Activated CD4-positive, alpha-beta T cell treated with anti-CD3 and anti-CD28 coated beads for 36 hours (primary cell): Measurements from ENCODE around the gene MGARP. TPM values are rescaled to one million over a fixed set of nuclear protein-coding genes. Genes with fewer than 3 reads are reported as not detected.
"Not testable (repeated sequence)": the region's sequence is repeated elsewhere in the genome, so short reads cannot be mapped to it uniquely, and the experiment has no call there.

Source experiments
- ATAC-seq: fragments of 200-7000 bp; cut with Tn5 transposase; one replicate; pipeline ENCODE4 v1.10.0; 2021; ENCODE audit warnings: mild to moderate bottlenecking, moderate library complexity
- CTCF ChIA-PET: fragments of 350-600 bp; sonication (Branson Sonifier 250); formaldehyde crosslinking; loops from one replicate; lab custom pipeline; 2021; ENCODE audit warnings: antibody characterized with exemption; lab: Charles Lee
- POLR2A ChIA-PET: fragments of 350-600 bp; sonication (Branson Sonifier 250); formaldehyde crosslinking; loops from one replicate; lab custom pipeline; 2021; ENCODE audit warnings: antibody characterized with exemption, inconsistent platforms; lab: Charles Lee
- DNase-seq: peaks from one replicate; pipeline ENCODE4 v3.0.0-alpha.2; 2020
- H3K27ac Mint-ChIP-seq: one replicate; pipeline ENCODE4 v1.8.0; 2021; ENCODE audit warnings: mixed read lengths
- H3K27me3 Mint-ChIP-seq: one replicate; pipeline ENCODE4 v1.8.0; 2021; ENCODE audit warnings: mixed read lengths
- H3K36me3 Mint-ChIP-seq: one replicate; pipeline ENCODE4 v1.8.0; 2021; ENCODE audit warnings: low read depth, mixed read lengths
- H3K4me1 Mint-ChIP-seq: one replicate; pipeline ENCODE4 v1.8.0; 2021; ENCODE audit warnings: mixed read lengths
- H3K4me3 Mint-ChIP-seq: one replicate; pipeline ENCODE4 v1.8.0; 2021; ENCODE audit warnings: mild to moderate bottlenecking, moderate library complexity, mixed read lengths
- H3K9me3 Mint-ChIP-seq: one replicate; pipeline ENCODE4 v1.8.0; 2021; ENCODE audit warnings: low read depth, mixed read lengths
- intact Hi-C, 2 experiments: fragments of 100-400 bp; cut with DNase I in 1 of 2; cut with micrococcal nuclease in 1 of 2; formaldehyde crosslinking; loops; one replicate each; pipeline versions ENCODE4 v1.14.2 to v1.15.1; 2022 to 2024; cut with DNase I, micrococcal nuclease
- total RNA-seq, 2 experiments: library from RNA; stranded (reverse); gene quantifications; one replicate each; pipeline ENCODE4 v1.2.3, GENCODE V29; 2021

MGARP gene
- total RNA-seq, 2 experiments from 2014 or later = 0.21 to 0.35 TPM

DNA sequence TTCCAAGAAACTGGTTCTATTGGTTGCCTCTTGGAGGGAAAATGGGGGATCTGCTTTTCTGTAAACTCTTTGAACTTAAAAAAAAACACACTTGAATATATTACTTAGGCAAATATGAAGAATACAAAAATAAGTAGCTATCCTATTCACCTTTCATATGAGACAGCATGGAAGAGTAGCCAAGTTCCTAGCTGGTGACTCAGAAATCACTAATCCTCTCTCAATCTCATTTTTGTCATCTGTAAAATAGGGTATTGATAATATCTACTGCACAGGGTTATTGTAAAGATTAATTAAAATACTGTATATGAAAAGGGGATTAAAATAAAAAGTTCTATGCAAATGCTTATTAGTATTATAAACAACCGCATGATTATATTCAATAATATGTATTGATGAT, 12.7 kb downstream of the MGARP start:
- Mint-ChIP-seq H3K4me1 (peaks cover 27% of the 10 kb centered on the region), H3K9me3 (no peaks in the 10 kb centered on the region), H3K36me3 (no peaks in the 10 kb centered on the region), H3K27me3 (no peaks in the 10 kb centered on the region), H3K4me3 (peak overlapping the region; percentile 25), H3K27ac (no peak overlapping the region)
- DNase-seq (no peak), ATAC-seq (no peak)
- POLR2A ChIA-PET = interaction anchor here (1.7 to 2.3 kb wide), 3 partner anchors 29 to 90 kb away, joined by 8 to 12 read pairs (median 8); partner anchors contain the start of genes ELF2 and NAA15
- CTCF ChIA-PET = interaction anchor here (1.7 to 2.8 kb wide), 3 partner anchors 11 to 33 kb away, joined by 6 to 10 read pairs (median 8); partner anchors contain the start of gene NAA15
- intact Hi-C loops = loop anchor here (2.0 to 10.0 kb wide), 4 partner anchors 38 to 1024 kb away; partner anchors contain the start of gene SLC7A11 (in 1 of the 2)

DNA sequence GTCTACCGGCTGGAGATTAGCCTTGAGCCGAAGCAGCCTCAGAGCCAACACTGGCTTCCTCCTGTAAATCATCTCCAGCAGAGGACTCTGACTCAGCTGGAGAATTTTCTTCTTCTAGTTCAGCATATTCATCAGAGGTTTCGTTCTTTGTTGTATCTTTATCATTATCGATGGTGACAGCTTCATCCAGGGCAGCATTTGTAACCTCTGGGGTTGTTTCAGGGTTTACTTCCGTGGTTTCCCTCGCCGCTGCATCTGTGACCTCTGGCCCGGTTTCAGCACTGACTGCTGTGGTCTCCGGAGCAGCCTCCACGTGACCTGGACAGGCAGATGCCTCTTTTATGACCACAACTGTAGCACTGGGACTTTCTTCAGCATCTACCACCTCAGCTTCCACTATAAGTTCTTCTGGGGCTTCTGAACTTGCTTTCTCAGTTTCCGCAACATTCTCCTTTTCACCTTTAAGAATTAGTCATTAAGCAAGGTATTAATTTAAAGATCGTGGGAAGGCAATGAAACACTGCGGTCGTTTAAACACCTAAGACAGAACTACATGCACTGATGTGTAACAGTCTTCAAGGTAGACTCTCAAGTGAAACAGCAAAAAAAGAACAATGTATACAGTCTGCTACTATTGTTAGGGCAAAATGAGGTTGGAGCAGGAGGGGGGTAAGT, 13.3 kb downstream of the MGARP start:
- Mint-ChIP-seq H3K4me1 (peaks cover 27% of the 10 kb centered on the region), H3K27me3 (no peaks in the 10 kb centered on the region), H3K4me3 (peak overlapping the region; percentile 25), H3K9me3 (no peaks in the 10 kb centered on the region), H3K27ac (peak overlapping the region; percentile 81), H3K36me3 (no peaks in the 10 kb centered on the region)
- POLR2A ChIA-PET = interaction anchor here (0.7 to 2.3 kb wide), 6 partner anchors 12 to 235 kb away, joined by 3 to 12 read pairs (median 6); partner anchors contain the start of genes ELF2, NAA15 and NDUFC1
- intact Hi-C loops = loop anchor here (1.0 to 10.0 kb wide), 10 partner anchors 29 to 1024 kb away; partner anchors contain the start of genes NAA15 (in 2 of the 2), NOCT (in 1 of the 2) and SLC7A11 (in 1 of the 2)
- CTCF ChIA-PET = interaction anchor here (0.7 to 2.8 kb wide), 10 partner anchors 11 to 251 kb away, joined by 3 to 10 read pairs (median 4); partner anchors contain the start of genes MGARP, NAA15 and NOCT
- ATAC-seq (peak; percentile 97), DNase-seq (peak; percentile 92)

- ATAC-seq = peak; percentile 10
- POLR2A ChIA-PET = interaction anchor here (0.7 to 2.3 kb wide), 7 partner anchors 12 to 234 kb away, joined by 3 to 12 read pairs (median 5); partner anchors contain the start of genes ELF2, NAA15 and NDUFC1
- no peaks in the 10 kb centered on the region for H3K9me3 Mint-ChIP-seq
Observed at GRCh38 chr4:139266208-139266582, 13.8 kb downstream of the MGARP start.

GRCh38 chr4:139265654-139266053, 14.4 kb downstream of the MGARP start:
- Mint-ChIP-seq H3K4me3 (no peak overlapping the region), H3K36me3 (no peaks in the 10 kb centered on the region), H3K27me3 (no peaks in the 10 kb centered on the region), H3K27ac (no peak overlapping the region), H3K9me3 (no peaks in the 10 kb centered on the region), H3K4me1 (peaks cover 27% of the 10 kb centered on the region)
- POLR2A ChIA-PET = interaction anchor here (0.7 to 2.3 kb wide), 3 partner anchors 26 to 35 kb away, joined by 3 to 12 read pairs (median 8); partner anchors contain the start of gene NAA15
- intact Hi-C loops = loop anchor here (1.0 to 10.0 kb wide), 10 partner anchors 30 to 1023 kb away; partner anchors contain the start of genes NAA15 (in 2 of the 2), NOCT (in 1 of the 2) and SLC7A11 (in 1 of the 2)
- ATAC-seq (no peak), DNase-seq (no peak)
- CTCF ChIA-PET = interaction anchor here (0.7 to 2.8 kb wide), 8 partner anchors 10 to 364 kb away, joined by 3 to 10 read pairs (median 4); partner anchors contain the start of genes MGARP and NAA15

More at GRCh38 chr4:139266208-139266582, 13.8 kb downstream of the MGARP start:
- intact Hi-C loops = loop anchor here (1.0 to 10.0 kb wide), 10 partner anchors 29 to 1023 kb away; partner anchors contain the start of genes NAA15 (in 2 of the 2), NOCT (in 1 of the 2) and SLC7A11 (in 1 of the 2)
- DNase-seq = no peak
- Mint-ChIP-seq H3K4me3 (peak overlapping the region; percentile 25), H3K27ac (no peak overlapping the region), H3K27me3 (no peaks in the 10 kb centered on the region), H3K4me1 (peaks cover 27% of the 10 kb centered on the region), H3K36me3 (no peaks in the 10 kb centered on the region)
- CTCF ChIA-PET = interaction anchor here (0.7 to 2.8 kb wide), 11 partner anchors 10 to 364 kb away, joined by 3 to 10 read pairs (median 3); partner anchors contain the start of genes MGARP, NAA15 and NOCT

DNA sequence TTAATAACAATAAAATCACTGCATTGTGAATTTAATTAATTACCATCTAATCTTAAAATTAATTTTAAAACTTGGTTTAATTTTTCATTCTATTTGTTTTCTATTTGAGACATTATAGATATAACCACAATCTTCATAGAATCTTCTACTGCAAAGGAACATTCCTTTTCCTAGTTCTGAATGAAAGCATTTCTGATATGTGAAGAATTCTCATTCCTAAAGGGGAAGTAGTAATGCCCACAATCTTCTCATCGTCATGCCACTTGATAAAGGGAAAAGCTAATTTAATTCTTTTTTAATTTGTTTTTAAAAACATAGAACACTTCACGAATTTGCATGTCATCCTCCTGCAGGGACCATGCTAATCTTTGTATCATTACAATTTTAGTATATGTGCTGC, 23.7 kb downstream of the MGARP start:
- ATAC-seq (no peak), DNase-seq (no peak)
- CTCF ChIA-PET = interaction anchor here (0.6 to 2.4 kb wide), 5 partner anchors 10 to 349 kb away, joined by 3 to 8 read pairs (median 3); no protein-coding TSS in a partner anchor
- H3K36me3 Mint-ChIP-seq = no peaks in the 10 kb centered on the region
- no peaks in the 10 kb centered on the region for H3K9me3 Mint-ChIP-seq
- H3K27ac Mint-ChIP-seq = no peak overlapping the region
- H3K4me1 Mint-ChIP-seq = no peaks in the 10 kb centered on the region
- no peak overlapping the region for H3K4me3 Mint-ChIP-seq
- POLR2A ChIA-PET = no interaction called here
- H3K27me3 Mint-ChIP-seq = peaks cover 2% of the 10 kb centered on the region
- intact Hi-C loops = no loop called here

- ATAC-seq, H3K9me3 Mint-ChIP-seq, H3K27me3 Mint-ChIP-seq, DNase-seq, H3K36me3 Mint-ChIP-seq, H3K4me1 Mint-ChIP-seq, H3K4me3 Mint-ChIP-seq, intact Hi-C loops, H3K27ac Mint-ChIP-seq, POLR2A ChIA-PET: not testable (repeated sequence)
- CTCF ChIA-PET = interaction anchor here (1.2 to 2.4 kb wide), 3 partner anchors 11 to 225 kb away, joined by 3 to 8 read pairs (median 4); no protein-coding TSS in a partner anchor
Observed at GRCh38 chr4:139255581-139255980, 24.4 kb downstream of the MGARP start.

- Mint-ChIP-seq H3K9me3 (no peaks in the 10 kb centered on the region), H3K4me3 (no peak overlapping the region), H3K4me1 (no peaks in the 10 kb centered on the region), H3K27ac (no peak overlapping the region), H3K36me3 (no peaks in the 10 kb centered on the region), H3K27me3 (peaks cover 2% of the 10 kb centered on the region)
- intact Hi-C loops = no loop called here
- ATAC-seq (no peak), DNase-seq (no peak)
- ChIA-PET CTCF (interaction anchor here (0.9 to 2.1 kb wide), 4 partner anchors 9 to 163 kb away, joined by 3 to 6 read pairs (median 3); no protein-coding TSS in a partner anchor), POLR2A (interaction anchor here (0.6 kb wide), 1 partner anchor 106 kb away, joined by 3 read pairs; no protein-coding TSS in a partner anchor)
Observed at GRCh38 chr4:139253713-139254112, 26.3 kb downstream of the MGARP start.

DNA sequence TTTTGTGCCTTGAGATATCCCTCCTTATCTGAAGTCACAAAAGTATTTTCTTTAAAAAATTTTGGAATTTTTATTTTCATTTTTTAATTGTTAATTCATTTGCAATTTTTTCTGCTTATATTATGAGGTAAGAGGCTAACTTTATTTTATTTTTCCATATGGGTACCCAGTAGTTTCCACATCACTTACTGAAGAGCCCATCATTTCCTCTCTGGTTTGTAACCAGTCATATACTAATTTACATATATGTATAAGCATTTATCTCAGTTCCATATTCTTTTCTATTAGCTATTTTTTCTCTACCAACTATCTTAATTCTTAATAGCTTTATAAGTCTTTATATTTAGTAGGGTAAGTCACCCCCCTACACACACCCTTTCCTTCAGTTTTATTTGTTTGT, 27.0 kb downstream of the MGARP start:
- ATAC-seq = no peak
- intact Hi-C loops = no loop called here
- Mint-ChIP-seq H3K4me3 (no peak overlapping the region), H3K9me3 (no peaks in the 10 kb centered on the region), H3K27me3 (peaks cover 2% of the 10 kb centered on the region), H3K36me3 (no peaks in the 10 kb centered on the region), H3K4me1 (no peaks in the 10 kb centered on the region), H3K27ac (no peak overlapping the region)
- ChIA-PET CTCF (interaction anchor here (1.2 to 2.1 kb wide), 3 partner anchors 10 to 43 kb away, joined by 3 to 6 read pairs (median 3); no protein-coding TSS in a partner anchor), POLR2A (no interaction called here)
- no peak for DNase-seq

GRCh38 chr4:139247700-139248238, 32.3 kb downstream of the MGARP start:
- Mint-ChIP-seq H3K27me3 (no peaks in the 10 kb centered on the region), H3K27ac (no peak overlapping the region), H3K9me3 (no peaks in the 10 kb centered on the region), H3K4me1 (no peaks in the 10 kb centered on the region), H3K36me3 (no peaks in the 10 kb centered on the region), H3K4me3 (no peak overlapping the region)
- CTCF ChIA-PET = no interaction called here
- DNase-seq (no peak), ATAC-seq (no peak)
- POLR2A ChIA-PET = interaction anchor here (0.6 to 0.7 kb wide), 2 partner anchors 27 to 85 kb away, joined by 6 read pairs; no protein-coding TSS in a partner anchor
- intact Hi-C loops = no loop called here

GRCh38 chr4:139247241-139247640, 32.8 kb downstream of the MGARP start:
- Mint-ChIP-seq H3K4me3 (no peak overlapping the region), H3K27ac (no peak overlapping the region), H3K36me3 (no peaks in the 10 kb centered on the region), H3K4me1 (no peaks in the 10 kb centered on the region), H3K27me3 (no peaks in the 10 kb centered on the region), H3K9me3 (no peaks in the 10 kb centered on the region)
- ChIA-PET POLR2A (interaction anchor here (0.7 kb wide), 1 partner anchor 27 kb away, joined by 6 read pairs; no protein-coding TSS in a partner anchor), CTCF (interaction anchor here (0.7 kb wide), 1 partner anchor 263 kb away, joined by 4 read pairs; no protein-coding TSS in a partner anchor)
- ATAC-seq (no peak), DNase-seq (no peak)
- intact Hi-C loops = no loop called here
